ENCODE measurements around the gene EPHA1. TPM values are rescaled to one million over a fixed set of nuclear protein-coding genes. Genes with fewer than 3 reads are reported as not detected.

EPHA1 gene
- total RNA-seq, 3 donors from 2014 or later, result 9.1 to 19.6 (median 18.9) TPM

- Histone ChIP-seq H3K36me3 (ENCODE audit: low read depth) (no peaks in the 10 kb centered on the region), H3K4me3 (no peak overlapping the region), H3K4me1 (ENCODE audit: low read depth) (peaks cover 28% of the 10 kb centered on the region), H3K9me3 (no peaks in the 10 kb centered on the region)
- DNase-seq (peak; percentile 88 to 92 (median 89)), ATAC-seq (peak; percentile 77)
- intact Hi-C loops (cut with DNase I, micrococcal nuclease), result loop anchor here in 1 of 2 donors (10.0 kb wide), 1 partner anchor 127 kb away; no protein-coding TSS in a partner anchor
- TF ChIP-seq CTCF (IDR thresholded peaks at IDR 0.05), result no peak
These were observed 36.6 kb downstream of the EPHA1 start for GRCh38 chr7:143372070-143372469.

GRCh38 chr7:143369678-143370651 lies 38.7 kb downstream of the EPHA1 start:
- no peak for TF ChIP-seq CTCF (IDR thresholded peaks at IDR 0.05)
- DNase-seq (peak; percentile 29 to 68 (median 56)), ATAC-seq (peak; percentile 66)
- no peaks in the 10 kb centered on the region for H3K36me3 ChIP-seq (ENCODE audit: low read depth)
- peaks cover 28% of the 10 kb centered on the region for H3K4me1 ChIP-seq (ENCODE audit: low read depth)
- intact Hi-C loops (cut with DNase I, micrococcal nuclease), result loop anchor here in 1 of 2 donors (10.0 kb wide), 1 partner anchor 125 kb away; no protein-coding TSS in a partner anchor
- H3K4me3 ChIP-seq, result no peak overlapping the region
- H3K9me3 ChIP-seq, result no peaks in the 10 kb centered on the region

GRCh38 chr7:143368387-143368786 lies 40.3 kb downstream of the EPHA1 start:
- intact Hi-C loops (cut with DNase I, micrococcal nuclease), result no loop called here
- Histone ChIP-seq H3K36me3 (ENCODE audit: low read depth) (no peaks in the 10 kb centered on the region), H3K9me3 (no peaks in the 10 kb centered on the region), H3K4me3 (no peak overlapping the region), H3K4me1 (ENCODE audit: low read depth) (peaks cover 28% of the 10 kb centered on the region)
- ATAC-seq, result no peak
- TF ChIP-seq CTCF (IDR thresholded peaks at IDR 0.05), result no peak
- no peak for DNase-seq

GRCh38 chr7:143367972-143368371 lies 40.7 kb downstream of the EPHA1 start:
- intact Hi-C loops (cut with DNase I, micrococcal nuclease), result no loop called here
- peaks cover 29% of the 10 kb centered on the region for H3K4me1 ChIP-seq (ENCODE audit: low read depth)
- TF ChIP-seq CTCF (IDR thresholded peaks at IDR 0.05), result no peak
- ATAC-seq, result peak; percentile 87
- H3K4me3 ChIP-seq, result no peak overlapping the region
- H3K36me3 ChIP-seq (ENCODE audit: low read depth), result no peaks in the 10 kb centered on the region
- no peaks in the 10 kb centered on the region for H3K9me3 ChIP-seq
- DNase-seq, result peak; percentile 88 to 91 (median 90)

- ATAC-seq (no peak), DNase-seq (no peak)
- peaks cover 13% of the 10 kb centered on the region for H3K4me1 ChIP-seq (ENCODE audit: low read depth)
- intact Hi-C loops (cut with DNase I, micrococcal nuclease), result no loop called here
- no peaks in the 10 kb centered on the region for H3K9me3 ChIP-seq
- H3K36me3 ChIP-seq (ENCODE audit: low read depth), result no peaks in the 10 kb centered on the region
- TF ChIP-seq CTCF (IDR thresholded peaks at IDR 0.05), result no peak
- H3K4me3 ChIP-seq, result no peak overlapping the region
These were observed 45.4 kb downstream of the EPHA1 start for GRCh38 chr7:143363016-143363937.
